Parathyroid adenoma (tissue), 2 donors: ENCODE results near the gene PIP4K2A.

Experiments used
- H2AFZ ChIP-seq: fragments of 300-600 bp; sonication (generic); one replicate; pipeline ENCODE4 v1.7.0; 2017; ENCODE audit warnings: antibody characterized with exemption, mild to moderate bottlenecking
- H3K27ac ChIP-seq: fragments of 300-600 bp; sonication (generic); one replicate; pipeline ENCODE4 v1.7.0; 2017
- H3K27me3 ChIP-seq: fragments of 300-600 bp; sonication (generic); one replicate; pipeline ENCODE4 v1.7.0; 2017; ENCODE audit warnings: low read length; ENCODE audit not compliant: control insufficient read depth, insufficient read depth
- H3K36me3 ChIP-seq: fragments of 300-600 bp; sonication (generic); one replicate; pipeline ENCODE4 v1.7.0; 2017; ENCODE audit warnings: low read length; ENCODE audit not compliant: control insufficient read depth, insufficient read depth
- H3K4me1 ChIP-seq: fragments of 300-600 bp; sonication (generic); one replicate; pipeline ENCODE4 v1.7.0; 2017; ENCODE audit warnings: control low read depth
- H3K4me2 ChIP-seq: fragments of 300-600 bp; sonication (generic); one replicate; pipeline ENCODE4 v1.7.0; 2017; ENCODE audit warnings: low read length
- H3K4me3 ChIP-seq: fragments of 300-600 bp; sonication (generic); one replicate; pipeline ENCODE4 v1.7.0; 2017; ENCODE audit warnings: low read depth, low read length
- H3K79me2 ChIP-seq: fragments of 300-600 bp; sonication (generic); one replicate; pipeline ENCODE4 v1.7.0; 2017; ENCODE audit warnings: control low read depth
- H3K9ac ChIP-seq: fragments of 300-600 bp; sonication (generic); one replicate; pipeline ENCODE4 v1.7.0; 2017; ENCODE audit warnings: mild to moderate bottlenecking
- H3K9me3 ChIP-seq: fragments of 300-600 bp; sonication (generic); one replicate; pipeline ENCODE4 v1.7.0; 2017; ENCODE audit warnings: low read length; ENCODE audit not compliant: control insufficient read depth
- CTCF ChIP-seq: fragments of 300-600 bp; sonication (generic); IDR thresholded peaks from one replicate; pipeline ENCODE4 v1.7.0; 2017; ENCODE audit warnings: antibody characterized with exemption, mild to moderate bottlenecking
- donor health status: primary hyperparathyroidism.

PIP4K2A gene

DNA sequence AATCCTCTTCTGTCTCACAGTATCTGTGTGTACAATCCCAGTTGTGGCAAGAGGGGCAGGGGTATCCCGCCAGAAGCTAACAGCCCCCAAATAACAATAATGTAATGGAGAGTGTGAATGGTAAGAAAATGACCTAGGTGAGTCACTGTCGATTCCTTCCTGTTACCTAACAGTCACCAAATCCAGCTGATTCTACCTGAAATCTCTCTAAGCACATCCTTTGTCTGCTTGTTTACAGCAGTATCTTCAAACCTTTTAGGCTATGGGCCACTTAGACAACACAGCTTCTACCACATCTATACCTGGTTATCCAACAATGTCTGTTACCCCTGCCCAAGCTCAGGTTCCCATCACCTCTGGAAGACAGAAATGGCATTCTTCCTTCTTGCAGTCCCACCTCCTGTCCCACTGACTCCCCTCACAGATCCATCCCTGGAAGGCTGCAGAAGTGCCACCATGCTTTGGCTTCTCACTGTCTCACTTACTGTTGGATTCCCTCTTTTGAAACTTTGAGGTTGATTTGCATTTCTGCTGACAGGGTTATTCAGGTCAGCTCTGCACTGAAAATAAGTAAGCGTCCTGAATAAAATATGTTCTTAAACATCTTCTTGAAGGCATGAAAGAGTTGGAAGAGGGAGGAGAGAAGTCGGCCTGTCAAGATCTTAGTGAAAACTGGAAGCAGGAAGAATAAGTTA is 13.1 kb downstream of the PIP4K2A start:
- H3K9ac ChIP-seq = no peak overlapping the region
- H3K4me2 ChIP-seq = no peak overlapping the region
- H3K9me3 ChIP-seq = no peaks in the 10 kb centered on the region
- peaks cover 2% of the 10 kb centered on the region for H3K79me2 ChIP-seq
- no peak overlapping the region for H3K27ac ChIP-seq
- H3K4me3 ChIP-seq = no peak overlapping the region
- TF ChIP-seq CTCF = no peak
- no peaks in the 10 kb centered on the region for H3K27me3 ChIP-seq
- H2AFZ ChIP-seq = no peak overlapping the region
- peaks cover 5% of the 10 kb centered on the region for H3K4me1 ChIP-seq
- H3K36me3 ChIP-seq = no peaks in the 10 kb centered on the region

DNA sequence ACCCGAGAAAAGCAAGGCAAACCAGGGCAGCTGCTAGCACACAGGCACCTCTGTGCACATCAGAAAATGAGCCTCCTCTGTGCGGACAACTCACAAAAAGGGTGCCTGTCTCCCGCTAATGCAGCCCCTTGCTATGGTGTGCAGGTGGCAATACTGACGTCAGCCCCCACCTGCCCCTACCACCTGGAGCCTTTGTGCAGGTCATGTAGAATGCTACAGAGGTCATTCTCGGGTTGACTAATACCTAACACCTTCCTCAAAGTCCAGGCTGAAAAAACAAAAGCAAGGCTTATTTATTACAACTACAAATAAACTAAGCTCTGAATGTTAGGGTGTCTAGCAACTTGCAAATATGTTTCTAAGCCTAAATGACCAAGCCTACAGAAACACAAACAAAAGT is 13.9 kb downstream of the PIP4K2A start:
- no peak overlapping the region for H3K27ac ChIP-seq
- no peak overlapping the region for H3K4me2 ChIP-seq
- no peak overlapping the region for H2AFZ ChIP-seq
- peaks cover 2% of the 10 kb centered on the region for H3K79me2 ChIP-seq
- H3K9me3 ChIP-seq = no peaks in the 10 kb centered on the region
- H3K9ac ChIP-seq = no peak overlapping the region
- peaks cover 5% of the 10 kb centered on the region for H3K4me1 ChIP-seq
- TF ChIP-seq CTCF = no peak
- no peaks in the 10 kb centered on the region for H3K36me3 ChIP-seq
- H3K27me3 ChIP-seq = no peaks in the 10 kb centered on the region
- H3K4me3 ChIP-seq = no peak overlapping the region

GRCh38 chr10:22699976-22700375 is 14.4 kb downstream of the PIP4K2A start:
- H3K27me3 ChIP-seq = no peaks in the 10 kb centered on the region
- no peak overlapping the region for H3K4me2 ChIP-seq
- H2AFZ ChIP-seq = no peak overlapping the region
- H3K79me2 ChIP-seq = peaks cover 2% of the 10 kb centered on the region
- no peaks in the 10 kb centered on the region for H3K9me3 ChIP-seq
- no peak for TF ChIP-seq CTCF
- no peak overlapping the region for H3K9ac ChIP-seq
- no peak overlapping the region for H3K27ac ChIP-seq
- H3K4me3 ChIP-seq = no peak overlapping the region
- H3K36me3 ChIP-seq = no peaks in the 10 kb centered on the region
- peaks cover 5% of the 10 kb centered on the region for H3K4me1 ChIP-seq

GRCh38 chr10:22698941-22699440 is 15.4 kb downstream of the PIP4K2A start:
- Histone ChIP-seq H3K27ac (no peak overlapping the region), H3K4me3 (no peak overlapping the region), H3K79me2 (peaks cover 2% of the 10 kb centered on the region), H3K9ac (no peak overlapping the region), H3K9me3 (no peaks in the 10 kb centered on the region), H3K4me2 (no peak overlapping the region), H3K36me3 (no peaks in the 10 kb centered on the region), H3K27me3 (no peaks in the 10 kb centered on the region), H2AFZ (no peak overlapping the region), H3K4me1 (peaks cover 5% of the 10 kb centered on the region)
- TF ChIP-seq CTCF = no peak

DNA sequence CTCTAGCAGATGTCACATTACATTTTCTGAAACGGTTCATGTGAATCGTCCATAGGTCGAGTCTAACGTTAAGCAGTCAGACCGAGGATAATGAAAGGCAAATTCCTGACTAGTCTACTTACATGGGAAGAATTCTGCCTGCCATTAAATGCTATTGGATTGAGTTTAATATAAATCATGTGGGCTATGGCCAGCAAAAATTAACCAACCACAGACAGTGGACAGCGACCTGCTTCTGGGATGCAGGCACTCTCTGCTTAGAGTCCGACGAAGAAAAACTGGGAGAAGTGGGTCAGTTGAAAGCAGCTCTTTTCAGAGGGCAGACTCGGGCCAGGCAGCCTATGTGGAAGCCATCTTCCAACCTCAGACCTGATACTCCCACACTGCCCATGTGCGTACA is 16.6 kb downstream of the PIP4K2A start:
- H3K36me3 ChIP-seq = no peaks in the 10 kb centered on the region
- H3K4me1 ChIP-seq = peaks cover 4% of the 10 kb centered on the region
- peaks cover 2% of the 10 kb centered on the region for H3K79me2 ChIP-seq
- no peak overlapping the region for H3K27ac ChIP-seq
- H3K9ac ChIP-seq = no peak overlapping the region
- TF ChIP-seq CTCF = no peak
- H3K9me3 ChIP-seq = no peaks in the 10 kb centered on the region
- no peak overlapping the region for H2AFZ ChIP-seq
- no peak overlapping the region for H3K4me2 ChIP-seq
- H3K27me3 ChIP-seq = no peaks in the 10 kb centered on the region
- H3K4me3 ChIP-seq = no peak overlapping the region
